ENCODE measurements around the gene TMEM109. TPM values are rescaled to one million over a fixed set of nuclear protein-coding genes. Genes with fewer than 3 reads are reported as not detected.

TMEM109 gene
- total and polyA plus RNA-seq, 2 of the 4 experiments (the other 2 are of a cell fraction) = 15.1 to 69.7 TPM

DNA sequence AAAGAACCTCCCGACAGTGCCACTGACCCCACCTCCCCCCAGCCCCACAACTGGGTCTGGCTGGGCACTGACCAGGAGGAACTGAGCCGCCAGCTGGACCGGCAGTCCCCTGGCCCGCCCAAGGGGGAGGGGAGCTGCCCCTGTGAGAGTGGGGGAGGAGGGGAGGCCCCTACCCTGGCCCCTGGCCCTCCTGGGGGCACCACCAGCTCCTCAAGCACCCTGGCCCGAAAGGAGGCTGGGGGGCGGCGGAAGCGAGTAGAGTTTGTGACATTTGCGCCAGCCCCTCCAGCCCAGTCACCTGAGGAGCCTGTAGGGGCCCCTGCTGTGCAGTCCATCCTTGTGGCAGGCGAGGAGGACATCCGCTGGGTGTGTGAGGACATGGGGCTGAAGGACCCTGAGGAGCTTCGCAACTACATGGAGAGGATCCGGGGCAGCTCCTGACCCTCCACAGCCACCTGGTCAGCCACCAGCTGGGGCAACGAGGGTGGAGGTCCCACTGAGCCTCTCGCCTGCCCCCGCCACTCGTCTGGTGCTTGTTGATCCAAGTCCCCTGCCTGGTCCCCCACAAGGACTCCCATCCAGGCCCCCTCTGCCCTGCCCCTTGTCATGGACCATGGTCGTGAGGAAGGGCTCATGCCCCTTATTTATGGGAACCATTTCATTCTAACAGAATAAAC lies 22.6 kb downstream of the TMEM109 start:
- Histone ChIP-seq H2AK9ac (replicated peaks; ENCODE audit: low read depth, low read length, poor library complexity) (peak overlapping the region; percentile 62), H3K4me3 (ENCODE audit: insufficient read depth, low read depth, low read length) (no peak overlapping the region), H4K20me1 (ENCODE audit: insufficient read depth, low read length) (no peaks in the 10 kb centered on the region), H2AK5ac (ENCODE audit: low read depth, low read length) (no peak overlapping the region), H3K4me1 (ENCODE audit: control insufficient read depth, insufficient read depth, low read length) (no peaks in the 10 kb centered on the region; the same call in 1 of the 2 replicates), H2BK15ac (ENCODE audit: low read depth, low read length) (no peak overlapping the region), H3K4me2 (ENCODE audit: low read depth, low read length) (no peak overlapping the region), H3K27ac (ENCODE audit: insufficient read depth, low read length) (no peak overlapping the region), H2AFZ (replicated peaks; ENCODE audit: low read length, poor library complexity) (no peak overlapping the region), H3K27me3 (ENCODE audit: control insufficient read depth, insufficient read depth, low read length) (no peaks in the 10 kb centered on the region), H4K8ac (ENCODE audit: low read depth in 2 of 2, low read length in 2 of 2) (no peak overlapping the region), H3K56ac (ENCODE audit: extremely low read depth, insufficient read depth, low read length) (no peak overlapping the region), H3K23ac (ENCODE audit: low read depth, low read length) (no peak overlapping the region), H4K5ac (ENCODE audit: low read depth, low read length) (no peak overlapping the region), H3K18ac (ENCODE audit: low read depth, low read length) (no peak overlapping the region), H2BK20ac (ENCODE audit: low read depth, low read length) (no peak overlapping the region), H4K91ac (ENCODE audit: insufficient read depth, low read depth, low read length) (no peak overlapping the region), H2BK5ac (ENCODE audit: low read depth, low read length, poor library complexity, severe bottlenecking) (no peak overlapping the region), H2BK120ac (ENCODE audit: low read depth, low read length) (no peak overlapping the region), H3K79me1 (ENCODE audit: low read depth in 1 of 2, low read length in 2 of 2) (no peaks in the 10 kb centered on the region), H3K14ac (replicated peaks; ENCODE audit: low read depth, low read length) (no peak overlapping the region), H3K9me1 (ENCODE audit: insufficient read depth, low read length) (no peaks in the 10 kb centered on the region), H3K9me3 (ENCODE audit: control insufficient read depth, insufficient read depth, low read length) (no peaks in the 10 kb centered on the region), H3K9ac (ENCODE audit: low read depth, low read length) (no peak overlapping the region), H3K36me3 (ENCODE audit: control insufficient read depth, insufficient read depth, low read length) (peaks cover 39% of the 10 kb centered on the region), H3K4ac (ENCODE audit: low read depth, low read length) (no peak overlapping the region)
- TSS peak; percentile 76 for BruUV-seq (replicated peaks)
- dilution Hi-C loops (cut with HindIII; ENCODE audit: low sequenced_read_pairs, unreplicated experiment) = no loop called here
- intact Hi-C loops (cut with micrococcal nuclease) = no loop called here
- no peak for ATAC-seq (ENCODE audit: low read depth)
- WGBS, 2 experiments (ENCODE audit: extremely low coverage in 2 of 2, insufficient read length in 1 of 2) = 93% methylated on average over 3 of the region's 18 CpGs; no CpG with 5 or more reads in 1 of the 2 experiments
- ChIA-PET CTCF (no interaction called here), POLR2A (ENCODE audit: unreplicated experiment) (no interaction called here)
- DNase-seq = no peak
- TF ChIP-seq CHD1 (IDR thresholded peaks at IDR 0.05; ENCODE audit: low read depth, low read length) = no peak
- no peak for TF ChIP-seq MAFK (IDR thresholded peaks at IDR 0.05; ENCODE audit: low read depth, low read length)
- no peak for TF ChIP-seq NFE2L2 (IDR thresholded peaks at IDR 0.05; ENCODE audit: low read depth, low read length)
- TF ChIP-seq POLR2A (IDR thresholded peaks at IDR 0.05; ENCODE audit: low read depth, low read length) = no peak
- TF ChIP-seq SMC3 (IDR thresholded peaks at IDR 0.05; ENCODE audit: low read depth, low read length) = no peak
- TF ChIP-seq RCOR1 (IDR thresholded peaks at IDR 0.05; ENCODE audit: insufficient replicate concordance, low read length) = no peak
- TF ChIP-seq BHLHE40 (IDR thresholded peaks at IDR 0.05; ENCODE audit: low read depth, low read length) = no peak
- TF ChIP-seq, protein P1, sequence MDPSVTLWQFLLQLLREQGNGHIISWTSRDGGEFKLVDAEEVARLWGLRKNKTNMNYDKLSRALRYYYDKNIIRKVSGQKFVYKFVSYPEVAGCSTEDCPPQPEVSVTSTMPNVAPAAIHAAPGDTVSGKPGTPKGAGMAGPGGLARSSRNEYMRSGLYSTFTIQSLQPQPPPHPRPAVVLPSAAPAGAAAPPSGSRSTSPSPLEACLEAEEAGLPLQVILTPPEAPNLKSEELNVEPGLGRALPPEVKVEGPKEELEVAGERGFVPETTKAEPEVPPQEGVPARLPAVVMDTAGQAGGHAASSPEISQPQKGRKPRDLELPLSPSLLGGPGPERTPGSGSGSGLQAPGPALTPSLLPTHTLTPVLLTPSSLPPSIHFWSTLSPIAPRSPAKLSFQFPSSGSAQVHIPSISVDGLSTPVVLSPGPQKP (IDR thresholded peaks at IDR 0.05; ENCODE audit: borderline replicate concordance, low read depth, low read length) = no peak
- no peak for TF ChIP-seq CEBPB (IDR thresholded peaks at IDR 0.05; ENCODE audit: low read depth, low read length)
- in situ Hi-C loops (cut with MboI; ENCODE audit: low sequenced_read_pairs) = no loop called here
